ENCODE measurements around the gene GTF2A2.

GRCh38 chr15:59689626-59690236 is 32.4 kb upstream of the GTF2A2 start:
- no peak for TF ChIP-seq CTCF (IDR thresholded peaks at IDR 0.05)
- TF ChIP-seq POLR2A (IDR thresholded peaks at IDR 0.05), result no peak

Measured in right lobe of liver (tissue), 4 donors.